Astrocyte of the spinal cord (primary cell): ENCODE data around the gene CACFD1.

Experiments used
- DNase-seq: peaks from one replicate; pipeline ENCODE4 v3.0.0; 2011; ENCODE audit warnings: low read depth, low spot score
- H3K4me3 ChIP-seq: 2 replicates; pipeline ENCODE4 v1.5.1; 2011; ENCODE audit warnings: low read depth, mild to moderate bottlenecking, low read length, moderate library complexity
- in situ Hi-C: cut with HindIII; loops from 2 replicates; pipeline ENCODE4 v1.10.0; 2017; ENCODE audit warnings: low sequenced_read_pairs
- TF ChIP-seq, protein P1 (sequence below): IDR thresholded peaks from 2 replicates; pipeline ENCODE4 v1.5.1; 2012; ENCODE audit warnings: low read depth, mild to moderate bottlenecking, low read length, inconsistent platforms

CACFD1 gene

DNA sequence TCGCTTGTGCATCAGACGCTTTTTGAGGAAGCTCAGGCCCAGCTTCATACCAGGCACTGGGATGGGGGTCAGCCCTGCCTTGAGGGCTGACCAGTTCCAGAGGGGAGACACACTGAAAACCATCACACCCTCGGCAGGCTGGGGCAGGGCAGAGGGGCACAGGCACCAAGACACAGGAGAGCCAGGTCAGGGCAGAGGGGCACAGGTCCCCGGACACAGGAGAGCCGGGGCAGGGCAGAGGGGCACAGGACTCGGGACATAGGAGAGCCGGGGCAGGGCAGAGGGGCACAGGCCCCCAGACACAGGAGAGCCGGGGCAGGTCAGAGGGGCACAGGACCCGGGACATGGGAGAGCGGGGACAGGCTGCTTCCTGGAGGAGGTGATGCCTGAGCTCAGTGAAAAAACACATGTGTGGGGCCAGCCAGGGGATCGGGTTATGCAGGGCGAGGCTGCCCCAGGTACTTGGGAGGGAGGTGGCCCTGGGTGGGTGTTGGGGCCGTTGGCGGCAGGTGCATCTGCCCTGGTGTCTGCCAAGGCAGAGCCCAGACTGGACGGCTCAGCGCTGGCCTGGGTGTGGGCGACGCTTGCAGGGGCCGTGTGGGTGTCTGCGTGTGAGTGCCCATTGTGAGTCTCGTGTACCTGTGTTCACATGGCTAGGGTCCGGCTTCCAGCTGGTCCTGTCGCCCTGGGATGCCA, 34.2 kb downstream of the CACFD1 start:
- in situ Hi-C loops: no loop called here
- TF ChIP-seq, protein P1, sequence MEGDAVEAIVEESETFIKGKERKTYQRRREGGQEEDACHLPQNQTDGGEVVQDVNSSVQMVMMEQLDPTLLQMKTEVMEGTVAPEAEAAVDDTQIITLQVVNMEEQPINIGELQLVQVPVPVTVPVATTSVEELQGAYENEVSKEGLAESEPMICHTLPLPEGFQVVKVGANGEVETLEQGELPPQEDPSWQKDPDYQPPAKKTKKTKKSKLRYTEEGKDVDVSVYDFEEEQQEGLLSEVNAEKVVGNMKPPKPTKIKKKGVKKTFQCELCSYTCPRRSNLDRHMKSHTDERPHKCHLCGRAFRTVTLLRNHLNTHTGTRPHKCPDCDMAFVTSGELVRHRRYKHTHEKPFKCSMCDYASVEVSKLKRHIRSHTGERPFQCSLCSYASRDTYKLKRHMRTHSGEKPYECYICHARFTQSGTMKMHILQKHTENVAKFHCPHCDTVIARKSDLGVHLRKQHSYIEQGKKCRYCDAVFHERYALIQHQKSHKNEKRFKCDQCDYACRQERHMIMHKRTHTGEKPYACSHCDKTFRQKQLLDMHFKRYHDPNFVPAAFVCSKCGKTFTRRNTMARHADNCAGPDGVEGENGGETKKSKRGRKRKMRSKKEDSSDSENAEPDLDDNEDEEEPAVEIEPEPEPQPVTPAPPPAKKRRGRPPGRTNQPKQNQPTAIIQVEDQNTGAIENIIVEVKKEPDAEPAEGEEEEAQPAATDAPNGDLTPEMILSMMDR: no peak

DNA sequence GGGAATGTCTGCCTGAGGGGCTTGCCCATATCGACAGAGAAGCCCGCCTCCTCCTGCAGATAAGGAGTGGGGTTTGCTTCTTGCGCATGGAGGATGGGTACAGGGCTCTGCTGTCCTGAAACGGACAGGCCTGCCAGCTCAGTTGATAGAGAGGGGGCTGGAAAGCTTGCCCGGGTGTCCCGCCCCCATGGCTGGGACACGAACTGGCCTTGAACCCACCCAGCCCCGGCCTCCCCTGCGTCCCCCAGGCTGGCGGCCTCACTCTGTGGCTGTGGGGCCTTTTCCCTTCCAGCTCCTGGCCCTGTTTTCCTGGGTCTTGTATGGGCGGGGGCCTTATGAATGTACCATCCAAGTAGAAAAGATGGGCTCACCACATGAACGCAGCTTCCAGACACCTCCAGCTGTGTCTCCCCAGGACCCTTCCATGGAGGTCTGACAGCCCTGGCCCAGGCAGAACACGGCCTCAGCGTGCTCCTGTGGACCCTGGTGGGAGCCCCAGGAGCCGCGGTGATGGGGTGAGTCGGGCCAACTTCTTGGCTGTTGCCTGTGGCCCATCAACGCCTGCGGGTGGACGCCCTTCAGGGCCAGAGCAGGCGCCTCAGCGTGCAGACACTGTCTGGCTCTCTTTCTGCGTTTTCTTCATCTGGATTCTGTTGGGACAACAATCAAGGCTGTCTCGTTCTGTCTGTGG, 35.0 kb downstream of the CACFD1 start:
- no peak for DNase-seq
- TF ChIP-seq, protein P1: no peak
- in situ Hi-C loops: no loop called here
- no peak overlapping the region for H3K4me3 ChIP-seq

More for the DNA sequence above, 34.2 kb downstream of the CACFD1 start:
- no peak for DNase-seq
- no peak overlapping the region for H3K4me3 ChIP-seq

DNA sequence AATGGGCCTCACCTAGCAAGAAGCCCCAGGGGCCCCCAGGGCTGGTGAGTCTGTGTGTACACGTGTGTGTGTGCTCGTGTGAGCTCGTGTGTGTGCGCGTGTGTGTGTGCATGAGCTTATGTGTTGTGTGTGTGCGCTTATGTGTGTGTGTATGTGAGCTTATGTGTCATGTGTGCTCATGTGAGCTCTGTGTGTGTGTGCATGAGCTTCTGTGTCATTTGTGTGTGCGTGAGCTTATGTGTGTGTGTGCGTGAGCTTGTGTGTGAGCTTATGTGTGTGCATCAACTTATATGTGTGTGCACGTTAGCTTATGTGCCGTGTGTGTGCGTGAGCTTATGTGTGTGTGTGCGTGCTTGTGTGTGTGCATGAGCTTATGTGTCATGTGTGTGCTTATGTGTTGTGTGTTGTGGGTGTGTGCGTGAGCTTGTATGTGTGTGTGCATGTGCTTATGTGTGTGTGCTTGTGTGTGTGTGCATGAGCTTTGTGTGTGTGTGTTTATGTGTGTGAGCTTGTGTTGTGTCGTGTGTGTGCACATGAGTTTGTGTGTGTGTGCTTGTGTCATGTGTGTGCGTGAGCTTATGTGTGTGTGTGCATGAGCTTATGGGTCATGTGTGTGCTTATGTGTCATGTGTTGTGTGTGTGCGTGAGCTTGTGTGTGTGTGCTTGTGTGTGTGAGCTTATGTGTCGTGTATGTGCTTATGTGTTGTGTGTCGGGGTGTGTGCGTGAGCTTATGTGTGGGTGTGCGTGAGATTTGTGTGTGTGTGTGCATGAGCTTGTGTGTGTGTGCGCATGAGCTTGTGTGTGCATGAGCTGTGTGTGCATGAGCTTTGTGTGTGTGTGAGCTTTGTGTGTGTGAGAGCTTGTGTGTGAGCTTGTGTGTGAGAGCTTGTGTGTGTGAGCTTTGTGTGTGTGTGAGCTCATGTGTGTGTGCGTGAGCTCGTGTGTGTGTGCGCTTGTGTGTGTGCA, 35.8 kb downstream of the CACFD1 start:
- in situ Hi-C loops: no loop called here
- TF ChIP-seq, protein P1: no peak
- H3K4me3 ChIP-seq: no peak overlapping the region
- no peak for DNase-seq

DNA sequence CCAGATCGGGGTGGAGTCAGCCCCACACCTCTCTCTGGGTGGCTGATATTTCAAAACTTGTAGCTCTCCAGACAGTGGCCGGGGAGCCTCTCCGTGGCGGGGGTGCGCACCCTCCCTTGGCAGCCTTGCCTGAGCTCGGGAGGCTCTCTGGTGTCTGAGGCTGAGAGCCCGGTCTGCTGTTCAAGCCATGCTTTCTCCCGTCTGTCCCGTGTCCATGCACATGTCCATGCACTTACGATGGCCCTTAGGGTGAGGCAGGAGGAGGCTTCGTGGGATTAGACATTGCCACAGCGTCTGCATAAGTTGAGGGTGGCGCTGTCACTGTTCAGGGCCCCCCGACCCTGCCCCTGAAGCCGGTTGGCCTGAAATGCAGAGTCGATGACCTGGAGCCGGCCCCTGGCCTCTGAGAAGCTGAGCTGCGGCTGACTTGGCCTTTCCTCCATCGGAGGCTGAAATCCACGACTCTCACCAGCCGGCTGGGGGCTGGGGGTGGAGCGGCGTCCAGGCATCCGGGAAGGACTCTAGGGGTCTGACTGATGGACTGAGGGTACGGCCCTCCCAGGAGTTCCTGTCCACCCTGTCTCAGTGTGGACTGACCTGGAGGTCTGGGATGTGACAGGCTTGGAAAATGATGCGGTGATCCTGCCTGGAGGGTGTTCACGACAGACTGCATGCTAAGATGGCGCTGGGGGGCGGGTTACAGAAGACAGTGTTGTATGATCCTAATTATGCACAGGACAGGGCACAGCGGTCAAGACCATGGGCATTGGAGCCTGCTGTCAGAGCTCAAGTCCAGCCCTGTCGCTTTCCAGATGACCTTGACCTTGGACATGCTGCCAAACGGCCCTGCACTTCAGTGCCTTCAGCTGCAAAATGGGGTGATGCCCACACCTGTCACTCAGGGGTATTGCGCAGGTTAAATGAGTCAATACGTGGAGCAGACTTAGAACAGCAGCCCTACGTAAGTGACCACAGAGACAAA, 37.4 kb downstream of the CACFD1 start:
- in situ Hi-C loops: no loop called here
- H3K4me3 ChIP-seq: no peak overlapping the region
- DNase-seq: no peak
- TF ChIP-seq, protein P1: no peak

DNA sequence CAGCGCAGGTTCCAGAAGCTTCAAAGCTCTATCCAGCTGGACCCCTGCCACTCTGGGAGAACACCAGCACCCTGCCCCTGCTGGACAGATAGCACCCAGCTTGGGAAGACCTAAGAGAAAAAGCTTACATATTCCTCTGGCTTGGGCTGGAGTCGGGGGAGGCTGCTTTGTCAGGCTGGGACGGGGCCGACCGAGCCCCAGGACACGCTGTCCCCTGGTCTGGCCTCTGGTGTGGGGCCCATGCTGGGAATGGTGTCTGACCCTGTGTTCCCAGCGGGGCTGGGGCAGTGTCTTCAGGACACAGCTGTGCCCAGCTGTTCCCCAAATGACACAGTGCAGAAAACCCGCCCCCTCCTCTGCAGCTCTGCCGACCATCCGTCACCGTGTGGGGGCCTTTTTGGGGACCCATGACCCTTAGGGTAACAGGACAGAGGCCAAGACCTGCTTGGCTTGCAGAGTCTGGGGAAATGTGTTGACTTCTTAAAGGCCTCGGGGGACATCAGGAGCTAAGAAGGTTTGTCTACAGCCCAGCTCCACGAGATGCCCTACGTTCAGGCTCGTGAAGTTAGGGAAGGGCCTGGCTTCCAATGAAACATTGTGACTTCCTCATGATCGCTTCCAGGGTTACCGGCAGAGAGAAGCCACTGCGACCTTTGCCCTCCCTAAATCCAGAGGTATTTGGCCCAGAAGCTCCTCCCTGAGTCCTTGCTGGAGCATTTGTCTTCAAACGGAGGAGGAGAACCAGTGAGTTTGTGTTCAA, 39.5 kb downstream of the CACFD1 start:
- TF ChIP-seq, protein P1: no peak
- DNase-seq: no peak
- H3K4me3 ChIP-seq: no peak overlapping the region
- in situ Hi-C loops: no loop called here
